Stimulated activated CD4-positive, alpha-beta T cell treated with anti-CD3 and anti-CD28 coated beads, TNF-alpha, amount 100 ng/mL, for 1 hour (primary cell): ENCODE data around the gene PSEN1.

Experiments used
- DNase-seq, 3 donors: peaks; one replicate each; pipeline ENCODE4 v3.0.0-alpha.2; 2020; ENCODE audit warnings: low read depth in 3 of 3, low spot score in 1 of 3

The PSEN1 gene

GRCh38 chr14:73216030-73216429 is 79.7 kb downstream of the PSEN1 start:
- no peak for DNase-seq

GRCh38 chr14:73217411-73217810 is 81.1 kb downstream of the PSEN1 start:
- DNase-seq = no peak

GRCh38 chr14:73220061-73220460 is 83.8 kb downstream of the PSEN1 start:
- no peak for DNase-seq

- no peak for DNase-seq
Measured at GRCh38 chr14:73220634-73221033, 84.3 kb downstream of the PSEN1 start.

- DNase-seq = no peak
Measured at GRCh38 chr14:73221945-73222344, 85.6 kb downstream of the PSEN1 start.

- no peak for DNase-seq
Measured at GRCh38 chr14:73223049-73223448, 86.7 kb downstream of the PSEN1 start.

- no peak for DNase-seq
Measured at GRCh38 chr14:73225496-73225895, 89.2 kb downstream of the PSEN1 start.

- no peak for DNase-seq
Measured at GRCh38 chr14:73227812-73228781, 91.8 kb downstream of the PSEN1 start.

GRCh38 chr14:73230051-73230450 is 93.7 kb downstream of the PSEN1 start:
- DNase-seq = no peak

GRCh38 chr14:73231981-73232851 is 95.9 kb downstream of the PSEN1 start:
- no peak for DNase-seq

GRCh38 chr14:73232984-73233383 is 96.7 kb downstream of the PSEN1 start:
- no peak for DNase-seq

- no peak for DNase-seq
Measured at GRCh38 chr14:73233564-73233963, 97.3 kb downstream of the PSEN1 start.

GRCh38 chr14:73234029-73234428 is 97.7 kb downstream of the PSEN1 start:
- no peak for DNase-seq

GRCh38 chr14:73234586-73235394 is 98.5 kb downstream of the PSEN1 start:
- DNase-seq = no peak

- DNase-seq = no peak
Measured at GRCh38 chr14:73235531-73236155, 99.3 kb downstream of the PSEN1 start.

GRCh38 chr14:73236157-73236556 is 99.8 kb downstream of the PSEN1 start:
- no peak for DNase-seq

GRCh38 chr14:73236752-73237218 is 100.5 kb downstream of the PSEN1 start:
- no peak for DNase-seq

- no peak for DNase-seq
Measured at GRCh38 chr14:73237219-73237785, 101.0 kb downstream of the PSEN1 start, which contains the start of gene PAPLN. TSS of gene PAPLN (plus strand) at chr14:73237506. CDS start at chr14:73239779, 2,273 bp downstream.

GRCh38 chr14:73237786-73238423 is 101.6 kb downstream of the PSEN1 start:
- DNase-seq = no peak
